ENCODE results near the gene ZER1. TPM values are rescaled to one million over a fixed set of nuclear protein-coding genes. Genes with fewer than 3 reads are reported as not detected.
"Not testable (repeated sequence)": the region's sequence is repeated elsewhere in the genome, so short reads cannot be mapped to it uniquely, and the experiment has no call there.

Gene ZER1
- total RNA-seq, 1 donor from 2014 or later: 45.5 TPM

DNA sequence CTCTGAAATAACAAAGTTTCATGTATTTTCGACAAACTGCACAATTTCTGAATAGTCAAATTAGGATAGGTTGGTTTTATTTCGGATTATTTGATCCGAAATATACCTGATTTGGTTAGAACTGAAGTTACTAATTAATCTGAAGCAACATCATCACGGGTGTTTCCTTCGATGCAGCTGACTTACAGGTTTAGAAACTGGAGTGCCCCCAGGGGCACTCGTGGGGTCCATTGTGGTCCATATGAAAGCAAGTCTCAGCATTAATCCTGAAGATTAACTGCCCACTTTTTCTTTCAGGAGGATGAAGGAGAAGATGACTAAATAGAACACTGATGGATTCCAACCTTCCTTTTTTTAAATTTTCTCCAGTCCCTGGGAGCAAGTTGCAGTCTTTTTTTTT, 77.4 kb downstream of the ZER1 start:
- no peak overlapping the region for H3K27ac ChIP-seq
- TF ChIP-seq, protein P1, sequence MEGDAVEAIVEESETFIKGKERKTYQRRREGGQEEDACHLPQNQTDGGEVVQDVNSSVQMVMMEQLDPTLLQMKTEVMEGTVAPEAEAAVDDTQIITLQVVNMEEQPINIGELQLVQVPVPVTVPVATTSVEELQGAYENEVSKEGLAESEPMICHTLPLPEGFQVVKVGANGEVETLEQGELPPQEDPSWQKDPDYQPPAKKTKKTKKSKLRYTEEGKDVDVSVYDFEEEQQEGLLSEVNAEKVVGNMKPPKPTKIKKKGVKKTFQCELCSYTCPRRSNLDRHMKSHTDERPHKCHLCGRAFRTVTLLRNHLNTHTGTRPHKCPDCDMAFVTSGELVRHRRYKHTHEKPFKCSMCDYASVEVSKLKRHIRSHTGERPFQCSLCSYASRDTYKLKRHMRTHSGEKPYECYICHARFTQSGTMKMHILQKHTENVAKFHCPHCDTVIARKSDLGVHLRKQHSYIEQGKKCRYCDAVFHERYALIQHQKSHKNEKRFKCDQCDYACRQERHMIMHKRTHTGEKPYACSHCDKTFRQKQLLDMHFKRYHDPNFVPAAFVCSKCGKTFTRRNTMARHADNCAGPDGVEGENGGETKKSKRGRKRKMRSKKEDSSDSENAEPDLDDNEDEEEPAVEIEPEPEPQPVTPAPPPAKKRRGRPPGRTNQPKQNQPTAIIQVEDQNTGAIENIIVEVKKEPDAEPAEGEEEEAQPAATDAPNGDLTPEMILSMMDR (IDR thresholded peaks at IDR 0.05): no peak
- H3K9me3 ChIP-seq: no peaks in the 10 kb centered on the region
- intact Hi-C loops (cut with DNase I): no loop called here
- H3K4me1 ChIP-seq: peaks cover 18% of the 10 kb centered on the region
- no peaks in the 10 kb centered on the region for H3K27me3 ChIP-seq (ENCODE audit: low read depth)
- ATAC-seq: no peak
- H3K36me3 ChIP-seq: peaks cover 63% of the 10 kb centered on the region
- no peak for DNase-seq
- no peak overlapping the region for H3K4me3 ChIP-seq

DNA sequence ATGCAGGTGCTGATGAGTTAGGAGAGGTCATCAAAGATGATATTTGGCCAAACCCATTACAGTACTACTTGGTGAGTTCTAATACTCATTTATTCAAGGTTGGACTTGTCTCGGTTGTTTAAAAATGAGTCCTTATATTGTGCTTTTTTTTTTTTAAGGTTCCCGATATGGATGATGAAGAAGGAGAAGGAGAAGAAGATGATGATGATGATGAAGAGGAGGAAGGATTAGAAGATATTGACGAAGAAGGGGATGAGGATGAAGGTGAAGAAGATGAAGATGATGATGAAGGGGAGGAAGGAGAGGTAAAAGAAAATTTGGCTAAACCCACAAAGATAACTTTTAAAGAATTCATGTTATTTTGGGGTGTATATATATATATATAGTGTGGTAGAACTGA, 78.0 kb downstream of the ZER1 start:
- ATAC-seq; H3K4me3 ChIP-seq; H3K9me3 ChIP-seq; H3K27ac ChIP-seq; DNase-seq; H3K27me3 ChIP-seq (ENCODE audit: low read depth); intact Hi-C loops (cut with DNase I): not testable (repeated sequence)
- Histone ChIP-seq H3K36me3 (peaks cover 63% of the 10 kb centered on the region), H3K4me1 (peaks cover 18% of the 10 kb centered on the region)

DNA sequence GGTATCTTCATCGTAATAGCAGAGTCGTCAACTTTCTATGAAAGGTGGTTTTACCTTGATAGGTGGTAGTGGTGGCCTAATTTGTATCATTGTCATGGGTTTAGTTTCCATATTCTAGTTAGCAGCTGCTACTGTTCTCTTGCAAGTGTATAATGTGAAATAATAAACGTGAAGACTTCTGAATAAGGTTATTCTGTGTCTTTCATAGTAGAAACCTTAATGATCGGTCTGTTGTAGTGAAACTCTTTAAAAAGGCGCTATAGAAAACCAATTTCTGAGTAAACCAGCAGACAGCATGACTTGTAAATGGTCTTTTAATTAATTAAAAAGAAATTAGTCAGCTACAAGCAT, 81.1 kb downstream of the ZER1 start:
- no peaks in the 10 kb centered on the region for H3K9me3 ChIP-seq
- H3K36me3 ChIP-seq: peaks cover 47% of the 10 kb centered on the region
- no peaks in the 10 kb centered on the region for H3K27me3 ChIP-seq (ENCODE audit: low read depth)
- H3K4me3 ChIP-seq: peak overlapping the region; percentile 78
- DNase-seq (no peak), ATAC-seq (no peak)
- intact Hi-C loops (cut with DNase I): no loop called here
- TF ChIP-seq, protein P1 (IDR thresholded peaks at IDR 0.05): no peak
- H3K4me1 ChIP-seq: peaks cover 46% of the 10 kb centered on the region
- H3K27ac ChIP-seq: peak overlapping the region; percentile 69

DNA sequence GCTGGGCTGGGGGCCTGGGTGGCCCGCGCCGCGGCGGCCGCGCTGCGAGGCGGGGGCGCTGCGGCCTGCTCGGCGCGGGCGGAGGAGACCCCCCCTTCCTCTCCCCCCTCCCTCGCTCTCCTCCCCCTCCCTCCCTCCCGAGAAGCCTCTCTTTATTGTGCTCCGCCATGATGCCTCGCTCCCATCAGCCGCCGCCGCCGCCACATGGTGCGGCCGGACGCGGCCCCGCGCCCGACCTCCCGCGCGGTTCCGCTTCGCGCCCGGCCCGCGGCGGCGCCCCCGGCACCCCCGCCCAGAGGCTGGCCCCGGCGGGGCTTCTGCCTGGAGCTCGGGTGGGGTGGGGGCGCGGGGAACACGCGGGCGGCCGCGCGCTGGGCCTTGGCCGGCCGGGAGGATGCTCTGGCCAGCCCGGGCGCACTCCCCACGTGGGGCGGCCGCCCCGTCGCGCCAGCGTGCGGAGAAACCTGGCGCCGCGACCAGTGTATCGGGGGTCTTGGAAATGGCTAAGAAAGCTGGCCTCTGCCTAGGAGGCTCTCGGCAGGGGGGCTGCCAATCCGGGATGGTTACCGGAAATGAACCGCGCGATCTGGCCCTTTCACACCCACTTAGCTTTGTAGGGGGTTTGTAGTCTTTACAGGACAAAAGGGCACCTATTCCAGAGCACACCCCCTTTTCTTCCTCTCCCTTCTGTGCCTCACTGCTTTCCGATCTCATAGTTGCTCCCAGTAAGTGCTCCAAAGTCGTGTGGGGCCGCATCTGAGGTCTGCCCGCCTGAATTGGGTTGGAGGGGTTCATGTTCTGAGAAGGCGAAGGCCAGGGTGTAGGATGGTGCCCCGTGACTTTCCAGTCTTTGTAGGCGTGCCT, 81.7 kb downstream of the ZER1 start:
- Histone ChIP-seq H3K9me3 (no peaks in the 10 kb centered on the region), H3K4me1 (peaks cover 52% of the 10 kb centered on the region), H3K27me3 (ENCODE audit: low read depth) (no peaks in the 10 kb centered on the region), H3K4me3 (peak overlapping the region; percentile 78), H3K36me3 (peaks cover 41% of the 10 kb centered on the region), H3K27ac (peak overlapping the region; percentile 69)
- intact Hi-C loops (cut with DNase I): no loop called here
- no peak for ATAC-seq
- TF ChIP-seq, protein P1 (IDR thresholded peaks at IDR 0.05): no peak
- DNase-seq: peak; percentile 51

DNA sequence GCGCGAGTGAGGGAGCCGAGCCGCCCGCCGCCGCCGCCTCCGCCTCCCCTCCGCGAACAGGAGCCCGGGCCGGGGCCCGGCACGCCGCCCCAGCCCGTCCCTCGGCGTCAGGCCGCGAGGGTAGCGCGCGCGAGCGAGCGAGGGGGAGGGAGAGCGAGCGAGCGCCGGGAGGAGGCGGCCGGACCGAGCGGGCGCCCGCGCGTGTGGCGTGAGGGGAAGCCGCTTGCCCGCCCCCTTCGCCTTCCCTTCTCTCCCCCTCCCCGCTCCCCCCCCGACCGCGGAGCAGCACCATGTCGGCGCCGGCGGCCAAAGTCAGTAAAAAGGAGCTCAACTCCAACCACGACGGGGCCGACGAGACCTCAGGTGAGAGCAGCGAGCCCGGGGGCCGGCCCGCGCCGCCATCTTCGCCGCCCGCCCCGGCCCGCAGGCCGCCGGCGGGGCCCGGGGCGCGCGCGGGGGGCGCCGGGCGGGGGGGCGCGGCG, 82.4 kb downstream of the ZER1 start:
- Histone ChIP-seq H3K4me3 (peak overlapping the region; percentile 59), H3K4me1 (peaks cover 60% of the 10 kb centered on the region), H3K27me3 (ENCODE audit: low read depth) (no peaks in the 10 kb centered on the region), H3K9me3 (no peaks in the 10 kb centered on the region), H3K36me3 (peaks cover 34% of the 10 kb centered on the region), H3K27ac (peak overlapping the region; percentile 96)
- DNase-seq (peak; percentile 81), ATAC-seq (peak; percentile 18 to 37)
- TF ChIP-seq, protein P1 (IDR thresholded peaks at IDR 0.05): no peak
- intact Hi-C loops (cut with DNase I): no loop called here

All from lower lobe of right lung (tissue), 2 donors.